Measurements from ENCODE around the gene ISG15. TPM values are rescaled to one million over a fixed set of nuclear protein-coding genes. Genes with fewer than 3 reads are reported as not detected.

ISG15 gene
- total and polyA plus RNA-seq, 7 donors, result 49.4 to 357 (median 78.7) TPM

DNA sequence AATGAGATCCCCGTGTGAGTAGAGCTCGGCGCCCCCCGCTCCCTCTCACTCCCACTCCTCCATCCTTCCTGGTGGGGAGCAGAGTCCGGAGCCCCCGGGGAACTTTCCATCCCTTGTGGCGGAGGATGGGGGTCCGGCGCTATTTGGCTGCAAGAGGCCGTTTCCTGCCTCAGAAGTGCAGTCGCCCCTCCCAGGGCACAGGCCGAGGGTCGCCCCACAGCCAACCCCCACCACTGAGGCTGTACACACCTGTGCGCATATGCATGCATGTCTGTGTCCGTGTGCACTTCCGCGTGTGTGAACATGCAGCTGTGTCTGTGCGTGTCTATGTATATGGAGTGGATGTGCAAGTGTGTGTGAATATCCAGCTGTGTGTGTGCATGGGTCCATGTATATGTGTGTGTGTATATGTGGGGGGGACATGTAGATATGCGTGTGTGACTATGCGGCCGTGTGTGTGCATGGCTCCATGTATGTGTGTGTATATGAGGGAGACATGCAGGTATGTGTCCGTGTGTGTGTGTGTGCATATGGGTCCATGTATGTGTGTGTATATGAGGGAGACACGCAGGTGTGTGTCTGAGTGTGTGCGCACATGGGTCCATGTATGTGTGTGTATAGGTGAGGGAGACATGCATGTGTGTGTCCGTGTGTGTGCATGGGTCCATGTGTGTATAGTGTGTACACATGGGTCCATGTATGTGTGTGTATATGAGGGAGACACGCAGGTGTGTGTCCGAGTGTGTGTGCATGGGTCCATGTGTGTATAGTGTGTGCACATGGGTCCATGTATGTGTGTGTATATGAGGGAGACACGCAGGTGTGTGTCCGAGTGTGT is 38.9 kb downstream of the ISG15 start:
- no peak for DNase-seq
- Histone ChIP-seq H3K27ac (no peak overlapping the region), H3K9me3 (no peaks in the 10 kb centered on the region), H3K4me1 (no peaks in the 10 kb centered on the region), H3K36me3 (peaks cover 0 to 40% (median 3%) of the 10 kb centered on the region in 4 donors), H3K4me3 (no peak overlapping the region), H3K27me3 (peaks cover 0 to 6% (median 4%) of the 10 kb centered on the region in 3 donors)
- WGBS, 2 donors, result 94 to 95% methylated on average over 29 of the region's 29 CpGs
- intact Hi-C loops (cut with DNase I), result no loop called here
- TF ChIP-seq CTCF (IDR thresholded peaks at IDR 0.05) (no peak), POLR2AphosphoS5 (IDR thresholded peaks at IDR 0.05) (no peak), EP300 (IDR thresholded peaks at IDR 0.05) (no peak), POLR2A (IDR thresholded peaks at IDR 0.05) (no peak)

GRCh38 chr1:1053022-1053421 is 39.7 kb downstream of the ISG15 start:
- Histone ChIP-seq H3K36me3 (peaks cover 0 to 34% (median 0%) of the 10 kb centered on the region in 4 donors), H3K4me3 (no peak overlapping the region), H3K27ac (no peak overlapping the region), H3K27me3 (peaks cover 5 to 14% (median 11%) of the 10 kb centered on the region in 3 donors), H3K9me3 (no peaks in the 10 kb centered on the region), H3K4me1 (no peaks in the 10 kb centered on the region)
- WGBS, 2 donors, result 94% methylated on average over 15 of the region's 15 CpGs
- TF ChIP-seq POLR2AphosphoS5 (IDR thresholded peaks at IDR 0.05), result no peak
- no peak for TF ChIP-seq EP300 (IDR thresholded peaks at IDR 0.05)
- TF ChIP-seq POLR2A (IDR thresholded peaks at IDR 0.05), result no peak
- TF ChIP-seq CTCF (IDR thresholded peaks at IDR 0.05), result no peak
- intact Hi-C loops (cut with DNase I), result no loop called here
- no peak for DNase-seq

- 95 to 96% methylated on average over 18 of the region's 18 CpGs for WGBS, 2 donors
- Histone ChIP-seq H3K27me3 (peaks cover 10 to 21% (median 18%) of the 10 kb centered on the region in 3 donors), H3K4me3 (no peak overlapping the region), H3K36me3 (peaks cover 0 to 34% (median 0%) of the 10 kb centered on the region in 4 donors), H3K27ac (no peak overlapping the region), H3K9me3 (no peaks in the 10 kb centered on the region), H3K4me1 (peaks cover 0 to 5% (median 3%) of the 10 kb centered on the region in 4 donors)
- TF ChIP-seq POLR2AphosphoS5 (IDR thresholded peaks at IDR 0.05), result no peak
- no peak for TF ChIP-seq POLR2A (IDR thresholded peaks at IDR 0.05)
- TF ChIP-seq EP300 (IDR thresholded peaks at IDR 0.05), result no peak
- no peak for TF ChIP-seq CTCF (IDR thresholded peaks at IDR 0.05)
- intact Hi-C loops (cut with DNase I), result no loop called here
- DNase-seq, result no peak
Observed at GRCh38 chr1:1053682-1054081, 40.4 kb downstream of the ISG15 start.

- no peak overlapping the region for H3K27ac ChIP-seq
- no peak overlapping the region for H3K4me3 ChIP-seq
- H3K36me3 ChIP-seq, result peaks cover 0 to 34% (median 0%) of the 10 kb centered on the region in 4 donors
- 94 to 95% methylated on average over 18 of the region's 18 CpGs for WGBS, 2 donors
- H3K27me3 ChIP-seq, result peaks cover 13 to 26% (median 23%) of the 10 kb centered on the region in 3 donors
- H3K4me1 ChIP-seq, result peaks cover 0 to 11% (median 8%) of the 10 kb centered on the region in 4 donors
- no peak for TF ChIP-seq POLR2A (IDR thresholded peaks at IDR 0.05)
- TF ChIP-seq CTCF (IDR thresholded peaks at IDR 0.05), result no peak
- TF ChIP-seq POLR2AphosphoS5 (IDR thresholded peaks at IDR 0.05), result no peak
- TF ChIP-seq EP300 (IDR thresholded peaks at IDR 0.05), result no peak
- no peaks in the 10 kb centered on the region for H3K9me3 ChIP-seq
- DNase-seq, result no peak
- intact Hi-C loops (cut with DNase I), result no loop called here
Observed at GRCh38 chr1:1054099-1054700, 40.9 kb downstream of the ISG15 start.
